ENCODE results near the gene ALDH1L1.

ALDH1L1 gene

GRCh38 chr3:126134219-126134975 is 46.0 kb downstream of the ALDH1L1 start:
- peaks cover 13% of the 10 kb centered on the region for H3K27me3 Mint-ChIP-seq
- no peaks in the 10 kb centered on the region for H3K4me1 Mint-ChIP-seq
- no peak overlapping the region for H3K4me3 Mint-ChIP-seq
- H3K9me3 Mint-ChIP-seq: no peaks in the 10 kb centered on the region
- no peaks in the 10 kb centered on the region for H3K36me3 Mint-ChIP-seq
- no peak overlapping the region for H3K27ac Mint-ChIP-seq

GRCh38 chr3:126133606-126134005 is 46.8 kb downstream of the ALDH1L1 start:
- Mint-ChIP-seq H3K9me3 (no peaks in the 10 kb centered on the region), H3K36me3 (no peaks in the 10 kb centered on the region), H3K27me3 (peaks cover 9% of the 10 kb centered on the region), H3K27ac (no peak overlapping the region), H3K4me1 (no peaks in the 10 kb centered on the region), H3K4me3 (no peak overlapping the region)

- H3K27me3 Mint-ChIP-seq: peaks cover 7% of the 10 kb centered on the region
- H3K27ac Mint-ChIP-seq: no peak overlapping the region
- no peaks in the 10 kb centered on the region for H3K36me3 Mint-ChIP-seq
- H3K4me3 Mint-ChIP-seq: no peak overlapping the region
- no peaks in the 10 kb centered on the region for H3K4me1 Mint-ChIP-seq
- no peaks in the 10 kb centered on the region for H3K9me3 Mint-ChIP-seq
Measured at GRCh38 chr3:126132751-126133511, 47.5 kb downstream of the ALDH1L1 start.

GRCh38 chr3:126131881-126132750 is 48.3 kb downstream of the ALDH1L1 start:
- Mint-ChIP-seq H3K27me3 (peaks cover 5% of the 10 kb centered on the region), H3K4me1 (no peaks in the 10 kb centered on the region), H3K4me3 (no peak overlapping the region), H3K27ac (no peak overlapping the region), H3K36me3 (no peaks in the 10 kb centered on the region), H3K9me3 (no peaks in the 10 kb centered on the region)

- peaks cover 4% of the 10 kb centered on the region for H3K27me3 Mint-ChIP-seq
- H3K9me3 Mint-ChIP-seq: no peaks in the 10 kb centered on the region
- H3K4me3 Mint-ChIP-seq: no peak overlapping the region
- no peaks in the 10 kb centered on the region for H3K4me1 Mint-ChIP-seq
- H3K36me3 Mint-ChIP-seq: no peaks in the 10 kb centered on the region
- no peak overlapping the region for H3K27ac Mint-ChIP-seq
Measured at GRCh38 chr3:126130981-126131745, 49.2 kb downstream of the ALDH1L1 start.

- H3K4me3 Mint-ChIP-seq: no peak overlapping the region
- peaks cover 1% of the 10 kb centered on the region for H3K27me3 Mint-ChIP-seq
- H3K27ac Mint-ChIP-seq: no peak overlapping the region
- no peaks in the 10 kb centered on the region for H3K4me1 Mint-ChIP-seq
- no peaks in the 10 kb centered on the region for H3K9me3 Mint-ChIP-seq
- no peaks in the 10 kb centered on the region for H3K36me3 Mint-ChIP-seq
Measured at GRCh38 chr3:126130081-126130855, 50.1 kb downstream of the ALDH1L1 start.

GRCh38 chr3:126129398-126129891 is 50.9 kb downstream of the ALDH1L1 start:
- Mint-ChIP-seq H3K4me3 (no peak overlapping the region), H3K27ac (no peak overlapping the region), H3K9me3 (no peaks in the 10 kb centered on the region), H3K36me3 (no peaks in the 10 kb centered on the region), H3K27me3 (peaks cover 1% of the 10 kb centered on the region), H3K4me1 (no peaks in the 10 kb centered on the region)

- H3K27me3 Mint-ChIP-seq: peaks cover 1% of the 10 kb centered on the region
- no peak overlapping the region for H3K4me3 Mint-ChIP-seq
- H3K9me3 Mint-ChIP-seq: no peaks in the 10 kb centered on the region
- no peak overlapping the region for H3K27ac Mint-ChIP-seq
- H3K36me3 Mint-ChIP-seq: no peaks in the 10 kb centered on the region
- H3K4me1 Mint-ChIP-seq: no peaks in the 10 kb centered on the region
Measured at GRCh38 chr3:126128504-126129397, 51.6 kb downstream of the ALDH1L1 start.

GRCh38 chr3:126127904-126128303 is 52.5 kb downstream of the ALDH1L1 start:
- no peak overlapping the region for H3K4me3 Mint-ChIP-seq
- H3K27me3 Mint-ChIP-seq: peaks cover 1% of the 10 kb centered on the region
- no peaks in the 10 kb centered on the region for H3K36me3 Mint-ChIP-seq
- no peaks in the 10 kb centered on the region for H3K4me1 Mint-ChIP-seq
- H3K27ac Mint-ChIP-seq: no peak overlapping the region
- no peaks in the 10 kb centered on the region for H3K9me3 Mint-ChIP-seq

GRCh38 chr3:126127452-126127851 is 52.9 kb downstream of the ALDH1L1 start:
- Mint-ChIP-seq H3K4me1 (no peaks in the 10 kb centered on the region), H3K36me3 (no peaks in the 10 kb centered on the region), H3K27ac (no peak overlapping the region), H3K9me3 (no peaks in the 10 kb centered on the region), H3K27me3 (peaks cover 1% of the 10 kb centered on the region), H3K4me3 (no peak overlapping the region)

GRCh38 chr3:126126811-126127431 is 53.5 kb downstream of the ALDH1L1 start:
- no peak overlapping the region for H3K27ac Mint-ChIP-seq
- no peak overlapping the region for H3K4me3 Mint-ChIP-seq
- peaks cover 1% of the 10 kb centered on the region for H3K27me3 Mint-ChIP-seq
- no peaks in the 10 kb centered on the region for H3K4me1 Mint-ChIP-seq
- H3K9me3 Mint-ChIP-seq: no peaks in the 10 kb centered on the region
- no peaks in the 10 kb centered on the region for H3K36me3 Mint-ChIP-seq

GRCh38 chr3:126126286-126126685 is 54.1 kb downstream of the ALDH1L1 start:
- Mint-ChIP-seq H3K36me3 (no peaks in the 10 kb centered on the region), H3K27ac (no peak overlapping the region), H3K4me1 (no peaks in the 10 kb centered on the region), H3K9me3 (no peaks in the 10 kb centered on the region), H3K4me3 (no peak overlapping the region), H3K27me3 (peaks cover 1% of the 10 kb centered on the region)

GRCh38 chr3:126125781-126126251 is 54.6 kb downstream of the ALDH1L1 start:
- Mint-ChIP-seq H3K9me3 (no peaks in the 10 kb centered on the region), H3K27me3 (peaks cover 1% of the 10 kb centered on the region), H3K27ac (no peak overlapping the region), H3K4me1 (no peaks in the 10 kb centered on the region), H3K4me3 (no peak overlapping the region), H3K36me3 (no peaks in the 10 kb centered on the region)
